Breast epithelium (tissue), 4 donors: ENCODE data around the gene MYO1A. TPM values are rescaled to one million over a fixed set of nuclear protein-coding genes. Genes with fewer than 3 reads are reported as not detected.

ENCODE experiments used
- DNase-seq, 2 donors: peaks; one replicate each; pipeline ENCODE4 v3.0.0-alpha.2; 2019; ENCODE audit warnings: low spot score in 2 of 2
- H3K27ac ChIP-seq, 2 donors: fragments of 200-600 bp; sonication (generic) in 1 of 2; one replicate each; pipeline ENCODE4 v1.5.1; 2016 to 2019; ENCODE audit warnings: mild to moderate bottlenecking in 1 of 2
- H3K27me3 ChIP-seq, 2 donors: fragments of 200-600 bp; sonication (generic) in 1 of 2; one replicate each; pipeline versions ENCODE4 v1.5.1 to v1.6.0; 2017 to 2019; ENCODE audit warnings: control low read depth in 1 of 2, mild to moderate bottlenecking in 1 of 2
- H3K36me3 ChIP-seq: fragments of 200-600 bp; one replicate; pipeline ENCODE4 v1.5.1; 2019
- H3K4me1 ChIP-seq, 2 donors: fragments of 200-600 bp; sonication (generic); one replicate each; pipeline ENCODE4 v1.5.1; 2016 to 2019; ENCODE audit warnings: control low read depth in 1 of 2
- H3K4me3 ChIP-seq, 3 donors: fragments of 200-600 bp; sonication (generic); 1 replicate in 2 of 3; 2 replicates in 1 of 3; pipeline ENCODE4 v1.5.1; 2016 to 2019; ENCODE audit warnings: mild to moderate bottlenecking in 3 of 3, moderate library complexity in 2 of 3
- H3K9me3 ChIP-seq, 2 donors: fragments of 200-600 bp; sonication (generic) in 1 of 2; one replicate each; pipeline ENCODE4 v1.5.1; 2016 to 2019; ENCODE audit warnings: control low read depth in 1 of 2
- CTCF ChIP-seq, 3 donors: fragments of 450-650 bp; IDR thresholded peaks; one replicate each; pipeline ENCODE4 v1.5.1; 2016 to 2017; ENCODE audit warnings: antibody characterized with exemption in 3 of 3, mild to moderate bottlenecking in 3 of 3, moderate library complexity in 3 of 3
- POLR2A ChIP-seq: fragments of 450-650 bp; IDR thresholded peaks from one replicate; pipeline ENCODE4 v1.6.1; 2016; ENCODE audit warnings: antibody characterized with exemption, mild to moderate bottlenecking, moderate library complexity
- POLR2AphosphoS5 ChIP-seq, 3 donors: sonication (generic); formaldehyde crosslinking; IDR thresholded peaks; one replicate each; pipeline ENCODE4 v1.6.1; 2017; ENCODE audit warnings: antibody characterized with exemption in 3 of 3
- intact Hi-C: fragments of 100-400 bp; cut with DNase I; formaldehyde crosslinking; loops from one replicate; pipeline ENCODE4 v1.15.1; 2023; ENCODE audit warnings: low total_unique reads
- total RNA-seq, 3 donors: library from RNA; depleted of rRNA; stranded (reverse); fragments of >200 nt; gene quantifications; one replicate each; pipeline ENCODE4 v1.1.0, GENCODE V29; 2016

MYO1A gene
- total RNA-seq, 3 donors from 2014 or later, result 0.15 to 2.2 (median 0.98) TPM

- Histone ChIP-seq H3K4me3 (peak overlapping the region; percentile 67 to 93 (median 86)), H3K9me3 (no peaks in the 10 kb centered on the region), H3K36me3 (no peaks in the 10 kb centered on the region), H3K27me3 (no peaks in the 10 kb centered on the region), H3K4me1 (peaks cover 13 to 27% of the 10 kb centered on the region in 2 donors), H3K27ac (peak overlapping the region; percentile 99 to 100)
- TF ChIP-seq POLR2AphosphoS5 (IDR thresholded peaks at IDR 0.05) (no peak), POLR2A (no peak), CTCF (IDR thresholded peaks at IDR 0.05) (no peak)
- DNase-seq, result peak in 1 of 2 donors; percentile 53
- intact Hi-C loops, result loop anchor here (5.0 kb wide), 1 partner anchor 433 kb away; the partner anchor contains the start of genes DDIT3 and MBD6
Observed at GRCh38 chr12:57089271-57090245, 39.6 kb upstream of the MYO1A start.

DNA sequence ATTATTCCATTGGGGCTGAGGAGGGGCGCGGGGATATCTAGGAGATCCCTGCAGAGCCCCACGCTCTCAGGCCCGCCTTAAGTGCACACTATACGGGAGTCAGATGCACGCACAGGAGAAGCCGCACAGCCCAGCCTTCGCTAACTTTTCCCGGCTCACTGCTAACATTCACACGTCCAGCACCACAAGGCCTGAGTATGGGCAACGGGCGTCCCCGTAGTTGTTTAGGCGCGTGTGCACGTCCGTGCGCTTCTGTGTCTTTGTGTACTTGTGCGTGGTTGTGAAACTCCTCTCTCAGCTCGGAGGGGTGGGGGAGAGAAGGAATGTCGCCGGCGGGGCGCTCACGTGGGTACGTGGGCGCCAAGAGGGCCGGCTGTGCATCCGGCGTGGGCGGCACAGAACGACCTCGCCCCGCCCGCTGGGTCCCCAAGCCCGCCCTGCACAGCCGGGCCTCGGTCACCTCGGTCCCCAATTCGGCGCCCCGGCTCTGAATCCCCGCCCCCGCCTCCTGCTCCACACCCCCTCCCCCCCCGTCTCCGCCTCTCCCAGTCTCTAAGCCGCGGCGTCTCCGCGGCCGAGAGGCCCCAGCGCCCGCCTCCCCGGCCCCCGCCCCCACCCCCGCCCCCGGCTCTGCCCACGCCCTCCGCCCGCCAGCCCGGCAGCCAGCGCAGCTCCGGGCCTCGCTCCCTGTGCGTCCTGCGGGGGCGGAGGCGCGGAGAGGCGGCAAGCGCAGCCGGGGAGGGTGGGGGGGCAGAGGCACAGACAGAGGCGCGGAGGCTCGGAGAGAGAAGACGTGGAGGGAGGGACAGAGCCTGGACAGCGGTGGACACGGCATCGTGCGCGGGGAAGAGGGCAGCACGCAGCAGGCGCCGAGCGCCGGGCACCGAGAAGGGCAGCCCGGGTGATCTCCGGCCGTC lies 38.7 kb upstream of the MYO1A start, which contains the start of gene NAB2:
Gene NAB2 (plus strand): TSS at position 761 of the 917 bp plus-strand sequence. CDS start 158 bp downstream, outside the sequence.
- TF ChIP-seq POLR2A, result peak; percentile 46
- TF ChIP-seq POLR2AphosphoS5 (IDR thresholded peaks at IDR 0.05), result peak; percentile 92 to 97 (median 97)
- TF ChIP-seq CTCF (IDR thresholded peaks at IDR 0.05), result no peak
- intact Hi-C loops, result loop anchor here (5.0 kb wide), 1 partner anchor 434 kb away; the partner anchor contains the start of genes DDIT3 and MBD6
- Histone ChIP-seq H3K36me3 (no peaks in the 10 kb centered on the region), H3K4me3 (peak within 1 kb of the TSS; percentile 67 to 93 (median 86)), H3K27ac (peak within 1 kb of the TSS; percentile 99 to 100), H3K27me3 (no peaks in the 10 kb centered on the region), H3K9me3 (no peaks in the 10 kb centered on the region), H3K4me1 (peaks cover 13 to 24% of the 10 kb centered on the region in 2 donors)
- DNase-seq, result peak; percentile 93 to 97

GRCh38 chr12:57087691-57088353 lies 37.9 kb upstream of the MYO1A start:
- no peaks in the 10 kb centered on the region for H3K9me3 ChIP-seq
- H3K27me3 ChIP-seq, result no peaks in the 10 kb centered on the region
- no peaks in the 10 kb centered on the region for H3K36me3 ChIP-seq
- peak overlapping the region; percentile 99 to 100 for H3K27ac ChIP-seq
- intact Hi-C loops, result loop anchor here (5.0 kb wide), 1 partner anchor 434 kb away; the partner anchor contains the start of genes DDIT3 and MBD6
- peaks cover 13 to 16% of the 10 kb centered on the region in 2 donors for H3K4me1 ChIP-seq
- peak overlapping the region; percentile 67 to 93 (median 86) for H3K4me3 ChIP-seq
- DNase-seq, result peak; percentile 87 to 91
- TF ChIP-seq POLR2A (no peak), POLR2AphosphoS5 (IDR thresholded peaks at IDR 0.05) (peak in 1 of 3 donors; percentile 46), CTCF (IDR thresholded peaks at IDR 0.05) (no peak)

- peak; percentile 92 to 93 for DNase-seq
- Histone ChIP-seq H3K9me3 (no peaks in the 10 kb centered on the region), H3K4me3 (peak overlapping the region; percentile 67 to 93 (median 86)), H3K36me3 (no peaks in the 10 kb centered on the region), H3K27ac (peak overlapping the region; percentile 99 to 100), H3K27me3 (no peaks in the 10 kb centered on the region), H3K4me1 (peaks cover 13 to 15% of the 10 kb centered on the region in 2 donors)
- TF ChIP-seq CTCF (IDR thresholded peaks at IDR 0.05) (no peak), POLR2A (peak; percentile 85), POLR2AphosphoS5 (IDR thresholded peaks at IDR 0.05) (peak; percentile 13 to 63 (median 60))
- intact Hi-C loops, result loop anchor here (5.0 kb wide), 1 partner anchor 435 kb away; the partner anchor contains the start of genes DDIT3 and MBD6
Observed at GRCh38 chr12:57087010-57087690, 37.2 kb upstream of the MYO1A start.
